C4-2B (cell line): Measurements from ENCODE around the gene BEX4.

Source experiments
- ZFX ChIP-seq: fragments of 450-650 bp; IDR thresholded peaks from 2 replicates; pipeline ENCODE4 v1.6.1; 2017
- TF ChIP-seq, protein P1 (sequence below): fragments of 450-650 bp; conservative IDR thresholded peaks from 2 replicates; pipeline ENCODE4 v1.5.1; 2017; ENCODE audit warnings: mild to moderate bottlenecking

- TF ChIP-seq, protein P1, sequence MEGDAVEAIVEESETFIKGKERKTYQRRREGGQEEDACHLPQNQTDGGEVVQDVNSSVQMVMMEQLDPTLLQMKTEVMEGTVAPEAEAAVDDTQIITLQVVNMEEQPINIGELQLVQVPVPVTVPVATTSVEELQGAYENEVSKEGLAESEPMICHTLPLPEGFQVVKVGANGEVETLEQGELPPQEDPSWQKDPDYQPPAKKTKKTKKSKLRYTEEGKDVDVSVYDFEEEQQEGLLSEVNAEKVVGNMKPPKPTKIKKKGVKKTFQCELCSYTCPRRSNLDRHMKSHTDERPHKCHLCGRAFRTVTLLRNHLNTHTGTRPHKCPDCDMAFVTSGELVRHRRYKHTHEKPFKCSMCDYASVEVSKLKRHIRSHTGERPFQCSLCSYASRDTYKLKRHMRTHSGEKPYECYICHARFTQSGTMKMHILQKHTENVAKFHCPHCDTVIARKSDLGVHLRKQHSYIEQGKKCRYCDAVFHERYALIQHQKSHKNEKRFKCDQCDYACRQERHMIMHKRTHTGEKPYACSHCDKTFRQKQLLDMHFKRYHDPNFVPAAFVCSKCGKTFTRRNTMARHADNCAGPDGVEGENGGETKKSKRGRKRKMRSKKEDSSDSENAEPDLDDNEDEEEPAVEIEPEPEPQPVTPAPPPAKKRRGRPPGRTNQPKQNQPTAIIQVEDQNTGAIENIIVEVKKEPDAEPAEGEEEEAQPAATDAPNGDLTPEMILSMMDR = no peak
- TF ChIP-seq ZFX = no peak
Observed at GRCh38 chrX:103240155-103240554, 25.2 kb downstream of the BEX4 start.
